ENCODE data around the gene STK32C.

Gene STK32C

GRCh38 chr10:132182591-132182990 is 125.2 kb downstream of the STK32C start:
- no peak for DNase-seq
- Mint-ChIP-seq H3K27me3 (peaks cover 60 to 63% of the 10 kb centered on the region in 2 donors), H3K4me3 (no peak overlapping the region), H3K9me3 (no peaks in the 10 kb centered on the region), H3K36me3 (no peaks in the 10 kb centered on the region), H3K4me1 (peaks cover 3 to 5% of the 10 kb centered on the region in 2 donors), H3K27ac (no peak overlapping the region)
- no peak for ATAC-seq (replicated peaks)

- DNase-seq (no peak), ATAC-seq (replicated peaks) (no peak)
- Mint-ChIP-seq H3K27ac (no peak overlapping the region), H3K36me3 (no peaks in the 10 kb centered on the region), H3K27me3 (peaks cover 67 to 70% of the 10 kb centered on the region in 2 donors), H3K4me3 (no peak overlapping the region), H3K4me1 (peaks cover 6 to 11% of the 10 kb centered on the region in 2 donors), H3K9me3 (no peaks in the 10 kb centered on the region)
Measured at GRCh38 chr10:132181691-132182425, 125.9 kb downstream of the STK32C start.

- no peaks in the 10 kb centered on the region for H3K36me3 Mint-ChIP-seq
- peaks cover 13 to 16% of the 10 kb centered on the region in 2 donors for H3K4me1 Mint-ChIP-seq
- no peak overlapping the region for H3K4me3 Mint-ChIP-seq
- H3K27me3 Mint-ChIP-seq = peaks cover 71 to 74% of the 10 kb centered on the region in 2 donors
- no peak for DNase-seq
- no peak overlapping the region for H3K27ac Mint-ChIP-seq
- no peak for ATAC-seq (replicated peaks)
- no peaks in the 10 kb centered on the region for H3K9me3 Mint-ChIP-seq
Measured at GRCh38 chr10:132180736-132181135, 127.0 kb downstream of the STK32C start.

DNA sequence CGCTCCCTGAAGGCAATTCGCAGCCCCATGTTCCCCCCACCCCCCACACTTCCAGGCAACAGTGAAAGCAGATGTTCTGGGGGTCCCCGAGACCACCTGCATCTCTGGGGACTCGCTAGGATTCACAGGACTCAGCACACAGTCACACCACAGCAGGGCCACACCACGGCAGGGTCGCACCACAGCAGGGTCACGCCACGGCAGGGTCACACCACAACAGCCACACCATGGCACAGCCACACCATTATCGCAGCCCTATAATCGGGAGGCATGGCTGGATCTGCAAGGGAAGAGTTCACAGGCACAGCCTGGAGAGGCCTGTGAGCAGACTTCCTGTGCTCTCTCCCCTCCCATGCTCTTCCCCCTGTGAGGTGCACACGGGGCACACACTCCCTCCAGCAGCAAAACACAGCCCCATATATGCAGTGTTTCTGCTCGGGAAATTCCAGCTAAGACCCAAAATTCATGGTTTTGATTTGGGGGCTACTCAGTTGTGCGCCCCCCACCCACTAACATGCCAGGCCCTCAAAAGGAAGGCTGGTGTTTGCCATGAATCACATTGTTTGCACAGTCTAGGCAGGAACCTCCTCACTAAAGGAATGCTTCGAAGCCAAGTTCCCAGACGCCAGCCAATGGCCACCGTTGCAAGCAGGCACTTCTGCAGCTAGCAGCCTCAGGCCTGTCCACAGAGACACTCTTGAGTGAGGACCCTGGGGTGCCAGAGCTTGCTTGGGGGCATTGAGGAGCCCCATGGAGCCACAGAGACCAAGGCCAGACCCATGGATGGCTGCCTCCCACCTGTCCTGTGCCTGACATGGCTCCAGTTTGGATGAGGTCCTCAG is 128.0 kb downstream of the STK32C start:
- Mint-ChIP-seq H3K4me1 (peaks cover 13 to 22% of the 10 kb centered on the region in 2 donors), H3K36me3 (no peaks in the 10 kb centered on the region), H3K27ac (no peak overlapping the region), H3K27me3 (peaks cover 67 to 71% of the 10 kb centered on the region in 2 donors), H3K9me3 (no peaks in the 10 kb centered on the region), H3K4me3 (no peak overlapping the region)
- DNase-seq (no peak), ATAC-seq (replicated peaks) (no peak)

DNA sequence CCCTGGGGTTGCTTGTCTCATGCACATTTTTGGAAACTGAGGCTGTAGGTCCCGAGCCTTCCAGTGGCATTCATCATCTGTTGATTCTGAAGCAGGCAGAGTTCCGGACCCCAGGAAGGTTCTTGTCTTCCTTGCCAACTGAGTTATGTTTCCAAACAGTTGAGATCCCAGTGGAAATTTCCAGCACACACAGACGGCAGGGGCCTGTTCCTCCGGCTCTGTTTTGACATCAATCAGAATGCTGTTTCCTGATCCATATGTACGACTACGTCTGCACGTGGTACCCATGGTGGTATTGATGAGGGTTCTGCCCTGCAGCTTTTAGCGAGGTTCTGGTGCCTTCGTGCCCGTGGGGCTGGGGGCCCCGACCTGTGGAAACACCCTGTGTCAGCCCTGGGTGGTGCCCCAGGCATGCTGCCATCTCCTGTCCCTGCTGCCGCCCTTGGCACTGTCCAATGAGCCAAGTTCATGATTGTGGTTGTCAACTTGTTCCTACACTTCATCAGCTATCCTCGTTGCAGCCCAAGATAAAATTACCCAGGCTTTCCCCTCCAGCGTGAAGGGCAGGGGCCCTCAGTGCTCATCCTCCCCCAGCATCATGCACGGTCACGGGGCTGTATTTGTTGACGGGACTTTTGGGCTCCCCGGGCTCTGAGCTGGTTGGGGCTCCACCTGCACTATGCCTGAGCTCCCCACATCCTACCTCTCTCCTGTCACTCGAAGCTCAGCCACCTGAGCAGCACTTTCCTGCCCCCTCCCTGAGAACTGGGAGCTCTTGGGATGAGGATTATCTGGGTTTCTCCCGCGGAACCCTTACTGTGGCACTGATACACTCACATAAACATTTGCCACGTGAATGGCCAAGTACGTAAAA is 128.8 kb downstream of the STK32C start:
- Mint-ChIP-seq H3K4me3 (no peak overlapping the region), H3K4me1 (peaks cover 13 to 22% of the 10 kb centered on the region in 2 donors), H3K27me3 (peaks cover 65 to 71% of the 10 kb centered on the region in 2 donors), H3K36me3 (no peaks in the 10 kb centered on the region), H3K9me3 (no peaks in the 10 kb centered on the region), H3K27ac (no peak overlapping the region)
- ATAC-seq (replicated peaks) = no peak
- DNase-seq = no peak

GRCh38 chr10:132178046-132178445 is 129.7 kb downstream of the STK32C start:
- H3K27ac Mint-ChIP-seq = no peak overlapping the region
- peaks cover 0 to 3% of the 10 kb centered on the region in 2 donors for H3K9me3 Mint-ChIP-seq
- H3K36me3 Mint-ChIP-seq = no peaks in the 10 kb centered on the region
- peaks cover 13 to 22% of the 10 kb centered on the region in 2 donors for H3K4me1 Mint-ChIP-seq
- DNase-seq (no peak), ATAC-seq (replicated peaks) (no peak)
- H3K27me3 Mint-ChIP-seq = peaks cover 57 to 75% of the 10 kb centered on the region in 2 donors
- H3K4me3 Mint-ChIP-seq = no peak overlapping the region

DNA sequence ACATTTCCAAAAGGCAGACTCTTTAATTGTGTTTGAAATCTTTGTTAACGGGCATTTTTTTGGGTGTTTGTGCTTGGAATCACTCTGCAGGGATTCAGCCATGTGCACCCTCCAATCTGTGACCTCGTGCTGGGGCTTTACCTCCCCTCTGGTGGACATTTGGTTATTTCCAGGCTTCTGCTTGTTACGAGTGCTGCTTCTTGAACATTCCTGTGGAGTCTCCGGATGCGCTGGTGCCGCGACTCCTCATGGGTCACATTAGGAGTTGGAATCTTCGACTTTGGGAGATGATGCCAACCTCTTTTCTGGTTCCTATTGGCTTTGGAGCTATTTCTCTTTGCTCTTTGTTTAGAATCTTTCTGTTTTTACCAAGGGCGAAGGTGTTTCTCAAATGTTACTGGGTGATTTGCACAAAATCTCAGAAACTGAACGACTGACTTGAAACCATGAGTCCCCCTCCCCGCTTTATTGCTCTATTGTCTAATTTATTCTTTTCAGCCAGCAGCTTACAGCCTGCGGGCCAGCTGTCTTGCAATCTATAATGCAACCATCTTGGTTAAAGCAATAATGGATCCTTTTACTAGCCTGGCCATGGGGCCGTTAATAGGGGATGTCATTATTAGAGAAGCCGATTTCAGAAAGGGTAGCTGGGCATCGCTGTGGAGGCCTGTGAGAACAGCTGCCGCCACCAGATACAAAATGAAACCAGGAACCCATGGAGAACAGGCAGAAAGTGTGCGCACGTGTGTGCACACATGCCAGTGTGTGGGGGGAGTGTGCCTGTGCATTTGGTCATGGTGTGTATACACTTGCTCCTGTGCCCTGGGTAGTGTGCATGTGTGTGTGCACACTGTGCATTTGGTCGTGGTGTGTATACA is 130.9 kb downstream of the STK32C start:
- Mint-ChIP-seq H3K4me1 (peaks cover 13 to 22% of the 10 kb centered on the region in 2 donors), H3K36me3 (no peaks in the 10 kb centered on the region), H3K4me3 (no peak overlapping the region), H3K9me3 (peaks cover 0 to 3% of the 10 kb centered on the region in 2 donors), H3K27ac (no peak overlapping the region), H3K27me3 (peaks cover 57 to 73% of the 10 kb centered on the region in 2 donors)
- DNase-seq (no peak), ATAC-seq (replicated peaks) (no peak)

GRCh38 chr10:132175907-132176581 is 131.7 kb downstream of the STK32C start:
- H3K4me3 Mint-ChIP-seq = peak overlapping the region in 1 of 2 donors; percentile 12
- peak; percentile 79 to 83 for ATAC-seq (replicated peaks)
- H3K27me3 Mint-ChIP-seq = peaks cover 55 to 74% of the 10 kb centered on the region in 2 donors

DNA sequence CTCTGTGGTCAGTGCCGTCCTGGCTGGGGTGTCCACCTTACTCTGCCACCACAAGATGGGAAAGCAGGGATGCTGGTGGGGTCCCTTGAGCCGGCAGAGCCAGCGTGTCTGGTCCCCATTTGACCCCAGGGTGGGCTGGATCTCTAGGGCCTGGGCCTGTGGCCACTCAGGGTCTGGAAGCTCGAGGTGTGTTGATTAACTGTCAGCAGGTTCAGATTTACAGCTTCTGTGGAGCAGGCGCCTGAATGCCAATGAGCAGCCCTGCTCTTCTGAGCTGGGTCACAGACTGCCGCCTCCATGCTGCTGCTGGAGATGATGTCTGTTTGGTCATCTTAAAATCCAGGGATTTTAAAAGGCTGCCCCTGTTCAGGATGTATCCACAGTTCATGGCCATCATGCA is 132.3 kb downstream of the STK32C start:
- H3K4me1 Mint-ChIP-seq = peaks cover 13 to 22% of the 10 kb centered on the region in 2 donors
- H3K4me3 Mint-ChIP-seq = no peak overlapping the region
- DNase-seq = no peak
- no peaks in the 10 kb centered on the region for H3K36me3 Mint-ChIP-seq
- peak; percentile 14 for ATAC-seq (replicated peaks)
- H3K9me3 Mint-ChIP-seq = peaks cover 0 to 3% of the 10 kb centered on the region in 2 donors
- peaks cover 55 to 80% of the 10 kb centered on the region in 2 donors for H3K27me3 Mint-ChIP-seq
- H3K27ac Mint-ChIP-seq = no peak overlapping the region

More at GRCh38 chr10:132175907-132176581, 131.7 kb downstream of the STK32C start:
- Mint-ChIP-seq H3K4me1 (peaks cover 13 to 22% of the 10 kb centered on the region in 2 donors), H3K36me3 (no peaks in the 10 kb centered on the region), H3K9me3 (peaks cover 0 to 3% of the 10 kb centered on the region in 2 donors), H3K27ac (no peak overlapping the region)
- DNase-seq = no peak

- Mint-ChIP-seq H3K27ac (no peak overlapping the region), H3K36me3 (no peaks in the 10 kb centered on the region)
Measured at GRCh38 chr10:132174237-132174636, 133.5 kb downstream of the STK32C start.

GRCh38 chr10:132173185-132173584 is 134.6 kb downstream of the STK32C start:
- peaks cover 13 to 22% of the 10 kb centered on the region in 2 donors for H3K4me1 Mint-ChIP-seq
- no peak for DNase-seq
- peaks cover 0 to 3% of the 10 kb centered on the region in 2 donors for H3K9me3 Mint-ChIP-seq
- H3K4me3 Mint-ChIP-seq = no peak overlapping the region
- H3K36me3 Mint-ChIP-seq = no peaks in the 10 kb centered on the region
- H3K27ac Mint-ChIP-seq = no peak overlapping the region
- H3K27me3 Mint-ChIP-seq = peaks cover 40 to 68% of the 10 kb centered on the region in 2 donors
- no peak for ATAC-seq (replicated peaks)

More at GRCh38 chr10:132174237-132174636, 133.5 kb downstream of the STK32C start:
- DNase-seq (no peak), ATAC-seq (replicated peaks) (no peak)
- Mint-ChIP-seq H3K4me3 (no peak overlapping the region), H3K27me3 (peaks cover 49 to 75% of the 10 kb centered on the region in 2 donors), H3K4me1 (peaks cover 13 to 22% of the 10 kb centered on the region in 2 donors), H3K9me3 (peaks cover 0 to 3% of the 10 kb centered on the region in 2 donors)

- Mint-ChIP-seq H3K36me3 (no peaks in the 10 kb centered on the region), H3K27me3 (peaks cover 37 to 68% of the 10 kb centered on the region in 2 donors), H3K4me1 (peaks cover 10 to 22% of the 10 kb centered on the region in 2 donors), H3K9me3 (peaks cover 0 to 3% of the 10 kb centered on the region in 2 donors), H3K27ac (no peak overlapping the region), H3K4me3 (no peak overlapping the region)
- peak; percentile 30 to 46 for ATAC-seq (replicated peaks)
- DNase-seq = no peak
Measured at GRCh38 chr10:132172091-132173066, 135.4 kb downstream of the STK32C start.

Measured in stimulated activated naive B cell treated with anti-CD40 and anti-IgM and Interleukin-4, amounts not matched to agents 10 μg/mL and 1 μg/mL and 100 μg/mL, for 72 hours (primary cell).